B cell (primary cell): ENCODE measurements around the gene CCDC134. TPM values are rescaled to one million over a fixed set of nuclear protein-coding genes. Genes with fewer than 3 reads are reported as not detected.

Source experiments
- polyA plus RNA-seq: library from polyadenylated mRNA; depleted of rRNA; stranded (reverse); fragments of >200 nt; gene quantifications from 2 replicates; pipeline ENCODE4 v1.2.3, GENCODE V29; 2012
- total RNA-seq, 2 donors: library from RNA; stranded (reverse); fragments of 120-200 nt in 1 of 2; gene quantifications; 1 replicate in 1 of 2; 2 replicates in 1 of 2; pipeline versions ENCODE4 v1.2.3 to v1.2.4, GENCODE V29; 2013 to 2022

CCDC134 gene
- total and polyA plus RNA-seq, 2 donors (not counting 1 experiment from before 2014, with no cell fraction given): 4.4 to 18.1 TPM

Other genes starting within 250 kb of the CCDC134 start
- gene CSDC2, start 239.7 kb upstream of the CCDC134 start, total RNA-seq: not detected in 2 replicates
- gene CSDC2, start 239.7 kb upstream of the CCDC134 start, polyA plus RNA-seq: not detected in 2 replicates
- gene PMM1, start 210.8 kb upstream of the CCDC134 start, total RNA-seq: 22.1 and 23.3 TPM in 2 replicates
- gene PMM1, start 210.8 kb upstream of the CCDC134 start, polyA plus RNA-seq: 24.8 and 36.0 TPM in 2 replicates
- 25.5 and 26.3 TPM in 2 replicates for gene DESI1, start 179.6 kb upstream of the CCDC134 start, total RNA-seq
- 15.2 and 17.3 TPM in 2 replicates for gene DESI1, start 179.6 kb upstream of the CCDC134 start, polyA plus RNA-seq
- gene XRCC6, start 179.4 kb upstream of the CCDC134 start, total RNA-seq: 176 and 180 TPM in 2 replicates
- gene XRCC6, start 179.4 kb upstream of the CCDC134 start, polyA plus RNA-seq: 55.4 and 58.2 TPM in 2 replicates
- gene SNU13, start 111.8 kb upstream of the CCDC134 start, total RNA-seq: 108 and 114 TPM in 2 replicates
- gene SNU13, start 111.8 kb upstream of the CCDC134 start, polyA plus RNA-seq: 99.0 and 119 TPM in 2 replicates
- gene MEI1, start 101.2 kb upstream of the CCDC134 start, total RNA-seq: 50.1 and 59.3 TPM in 2 replicates
- gene MEI1, start 101.2 kb upstream of the CCDC134 start, polyA plus RNA-seq: 40.3 and 64.8 TPM in 2 replicates
- 287 and 304 TPM in 2 replicates for gene SREBF2, start 32.4 kb downstream of the CCDC134 start, total RNA-seq
- gene SREBF2, start 32.4 kb downstream of the CCDC134 start, polyA plus RNA-seq: 106 and 116 TPM in 2 replicates
- 46.5 and 54.1 TPM in 2 replicates for gene SHISA8, start 114.4 kb downstream of the CCDC134 start, total RNA-seq
- 5.1 and 22.4 TPM in 2 replicates for gene SHISA8, start 114.4 kb downstream of the CCDC134 start, polyA plus RNA-seq
- 646 and 651 TPM in 2 replicates for gene TNFRSF13C, start 126.1 kb downstream of the CCDC134 start, total RNA-seq
- 221 and 227 TPM in 2 replicates for gene TNFRSF13C, start 126.1 kb downstream of the CCDC134 start, polyA plus RNA-seq
- gene CENPM, start 146.5 kb downstream of the CCDC134 start, total RNA-seq: 26.0 and 30.7 TPM in 2 replicates
- gene CENPM, start 146.5 kb downstream of the CCDC134 start, polyA plus RNA-seq: 34.4 and 43.8 TPM in 2 replicates
- gene SEPTIN3, start 168.8 kb downstream of the CCDC134 start, total RNA-seq: 0.29 and 0.39 TPM in 2 replicates
- 0.06 and 0.14 TPM in 2 replicates for gene SEPTIN3, start 168.8 kb downstream of the CCDC134 start, polyA plus RNA-seq
- gene WBP2NL, start 198.1 kb downstream of the CCDC134 start, total RNA-seq: 10.1 and 10.4 TPM in 2 replicates
- gene WBP2NL, start 198.1 kb downstream of the CCDC134 start, polyA plus RNA-seq: 1.6 and 3.2 TPM in 2 replicates